Thyroid gland (tissue), 4 donors: ENCODE results near the gene UBE2G1. TPM values are rescaled to one million over a fixed set of nuclear protein-coding genes. Genes with fewer than 3 reads are reported as not detected.

Experiments
- DNase-seq, 2 donors: peaks; one replicate each; pipeline ENCODE4 v3.0.0-alpha.2; 2019
- H3K27ac ChIP-seq, 3 donors: fragments of 200-600 bp; sonication (generic); 1 replicate in 2 of 3; 2 replicates in 1 of 3; pipeline ENCODE4 v1.5.1; 2016 to 2019; ENCODE audit warnings: mild to moderate bottlenecking in 1 of 3, moderate library complexity in 1 of 3
- H3K27me3 ChIP-seq: fragments of 200-600 bp; sonication (generic); one replicate; pipeline ENCODE4 v1.5.1; 2019
- H3K36me3 ChIP-seq, 2 donors: fragments of 200-600 bp; sonication (generic); one replicate each; pipeline ENCODE4 v1.5.1; 2016 to 2019
- H3K4me1 ChIP-seq, 2 donors: fragments of 200-600 bp; sonication (generic); one replicate each; pipeline ENCODE4 v1.5.1; 2017 to 2019
- H3K4me3 ChIP-seq, 3 donors: fragments of 200-600 bp; sonication (generic); replicated peaks in 1 of 3; 1 replicate in 2 of 3; 2 replicates in 1 of 3; pipeline ENCODE4 v1.5.1; 2016; ENCODE audit warnings: mild to moderate bottlenecking in 1 of 3
- H3K9me3 ChIP-seq: fragments of 200-600 bp; sonication (generic); one replicate; pipeline ENCODE4 v1.5.1; 2017
- CTCF ChIP-seq, 6 experiments: fragments of 200-600 bp in 3 of 6; fragments of 450-650 bp in 3 of 6; sonication (generic) in 3 of 6; IDR thresholded peaks; one replicate each; pipeline ENCODE4 v1.5.1; 2016 to 2019; ENCODE audit warnings: antibody characterized with exemption in 6 of 6, mild to moderate bottlenecking in 2 of 6, inconsistent platforms in 1 of 6, moderate library complexity in 1 of 6
- POLR2A ChIP-seq, 2 donors: fragments of 450-650 bp; IDR thresholded peaks; one replicate each; pipeline ENCODE4 v1.6.1; 2017; ENCODE audit warnings: antibody characterized with exemption in 2 of 2, mild to moderate bottlenecking in 2 of 2, moderate library complexity in 1 of 2
- WGBS, 2 donors: methylation state at CpG; one replicate each; pipeline ENCODE4 v1.1.5; 2017; 5-methylcytosine and 5-hydroxymethylcytosine counted together
- intact Hi-C: fragments of 100-400 bp; cut with DNase I; formaldehyde crosslinking; loops from one replicate; pipeline ENCODE4 v1.15.1; 2023
- total RNA-seq, 4 donors: library from RNA; depleted of rRNA; stranded (reverse); fragments of >200 nt; gene quantifications; one replicate each; pipeline ENCODE4 v1.2.3, GENCODE V29; 2016

The UBE2G1 gene
- total RNA-seq, 4 donors from 2014 or later: 39.1 to 58.0 (median 49.4) TPM

- H3K4me3 ChIP-seq: no peak overlapping the region
- H3K27ac ChIP-seq: no peak overlapping the region
- DNase-seq: no peak
- no peaks in the 10 kb centered on the region for H3K9me3 ChIP-seq
- peaks cover 0 to 2% of the 10 kb centered on the region in 2 donors for H3K4me1 ChIP-seq
- no peak for TF ChIP-seq CTCF (IDR thresholded peaks at IDR 0.05)
- no peak for TF ChIP-seq POLR2A (IDR thresholded peaks at IDR 0.05)
- WGBS, 2 donors: 81 to 90% methylated on average over 8 of the region's 8 CpGs
- H3K36me3 ChIP-seq: no peaks in the 10 kb centered on the region
- intact Hi-C loops: loop anchor here (5.0 kb wide), 1 partner anchor 201 kb away; no protein-coding TSS in a partner anchor
- no peaks in the 10 kb centered on the region for H3K27me3 ChIP-seq
Measured at GRCh38 chr17:4407851-4408250, 41.4 kb upstream of the UBE2G1 start.

DNA sequence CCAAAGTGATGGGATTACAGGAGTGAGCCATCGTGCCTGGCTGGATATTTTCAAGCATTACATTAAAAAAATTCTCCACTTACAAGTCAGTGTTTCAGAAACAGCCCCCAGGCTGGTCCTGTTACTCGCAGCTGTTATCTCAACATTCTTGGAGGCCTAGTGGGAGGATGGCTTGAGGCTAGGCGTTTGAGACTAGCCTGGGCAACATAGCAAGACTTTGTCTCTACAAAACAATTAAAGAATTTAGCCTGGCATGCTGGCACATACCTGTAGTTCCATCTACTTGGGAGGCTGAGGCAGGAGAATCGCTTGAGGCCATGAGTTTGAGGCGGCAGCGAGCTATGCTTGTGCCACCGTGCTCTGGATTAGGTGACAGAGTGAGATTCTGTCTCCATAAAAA is 40.7 kb upstream of the UBE2G1 start:
- intact Hi-C loops: loop anchor here (5.0 kb wide), 1 partner anchor 200 kb away; no protein-coding TSS in a partner anchor
- H3K27me3 ChIP-seq: no peaks in the 10 kb centered on the region
- no peak overlapping the region for H3K4me3 ChIP-seq
- H3K27ac ChIP-seq: no peak overlapping the region
- no peaks in the 10 kb centered on the region for H3K36me3 ChIP-seq
- no peak for TF ChIP-seq CTCF (IDR thresholded peaks at IDR 0.05)
- TF ChIP-seq POLR2A (IDR thresholded peaks at IDR 0.05): no peak
- no peaks in the 10 kb centered on the region for H3K4me1 ChIP-seq
- whole genome bisulfite sequencing, 2 donors: 86 to 96% methylated on average over 7 of the region's 7 CpGs
- H3K9me3 ChIP-seq: no peaks in the 10 kb centered on the region
- DNase-seq: no peak

DNA sequence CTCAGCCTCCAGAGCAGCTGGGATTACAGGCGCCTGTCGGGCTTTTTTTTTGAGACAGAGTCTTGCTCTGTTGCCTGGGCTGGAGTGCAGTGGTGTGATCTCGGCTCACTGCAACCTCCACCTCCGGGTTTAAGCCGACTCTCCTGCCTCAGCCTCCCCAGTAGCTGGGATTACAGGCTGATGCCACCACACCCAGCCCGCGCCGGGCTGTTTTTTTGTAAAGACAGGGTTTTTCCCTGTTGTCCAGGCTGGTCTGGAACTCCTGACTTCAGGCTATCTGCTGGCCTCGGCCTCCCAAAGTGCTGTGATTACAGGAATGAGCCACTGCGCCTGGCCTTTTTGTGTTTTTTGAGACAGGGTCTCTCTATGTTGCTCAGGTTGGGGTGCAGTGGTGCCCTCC is 39.9 kb upstream of the UBE2G1 start:
- Histone ChIP-seq H3K4me1 (no peaks in the 10 kb centered on the region), H3K4me3 (no peak overlapping the region), H3K36me3 (no peaks in the 10 kb centered on the region), H3K27me3 (no peaks in the 10 kb centered on the region), H3K9me3 (no peaks in the 10 kb centered on the region), H3K27ac (no peak overlapping the region)
- TF ChIP-seq CTCF (IDR thresholded peaks at IDR 0.05) (no peak), POLR2A (IDR thresholded peaks at IDR 0.05) (no peak)
- intact Hi-C loops: loop anchor here (5.0 kb wide), 1 partner anchor 199 kb away; no protein-coding TSS in a partner anchor
- DNase-seq: no peak
- WGBS, 2 donors: 95 to 96% methylated on average over 10 of the region's 10 CpGs

- Histone ChIP-seq H3K27me3 (no peaks in the 10 kb centered on the region), H3K4me1 (no peaks in the 10 kb centered on the region), H3K27ac (no peak overlapping the region), H3K9me3 (no peaks in the 10 kb centered on the region), H3K36me3 (no peaks in the 10 kb centered on the region), H3K4me3 (no peak overlapping the region)
- intact Hi-C loops: loop anchor here (5.0 kb wide), 1 partner anchor 198 kb away; no protein-coding TSS in a partner anchor
- TF ChIP-seq POLR2A (IDR thresholded peaks at IDR 0.05) (no peak), CTCF (IDR thresholded peaks at IDR 0.05) (no peak)
- DNase-seq: no peak
- WGBS, 2 donors: 88 to 94% methylated on average over 3 to 5 of the region's 5 CpGs
Measured at GRCh38 chr17:4405699-4406098, 39.2 kb upstream of the UBE2G1 start.

GRCh38 chr17:4405038-4405669 is 38.7 kb upstream of the UBE2G1 start:
- Histone ChIP-seq H3K27ac (no peak overlapping the region), H3K4me3 (no peak overlapping the region), H3K36me3 (no peaks in the 10 kb centered on the region), H3K27me3 (no peaks in the 10 kb centered on the region), H3K4me1 (no peaks in the 10 kb centered on the region), H3K9me3 (no peaks in the 10 kb centered on the region)
- intact Hi-C loops: loop anchor here (5.0 kb wide), 1 partner anchor 198 kb away; no protein-coding TSS in a partner anchor
- no peak for TF ChIP-seq POLR2A (IDR thresholded peaks at IDR 0.05)
- no peak for TF ChIP-seq CTCF (IDR thresholded peaks at IDR 0.05)
- DNase-seq: no peak
- 78 to 80% methylated on average over 6 to 7 of the region's 7 CpGs for WGBS, 2 donors
